ENCODE results near the gene CALR3.
"Not testable (repeated sequence)": the region's sequence is repeated elsewhere in the genome, so short reads cannot be mapped to it uniquely, and the experiment has no call there.

The CALR3 gene

DNA sequence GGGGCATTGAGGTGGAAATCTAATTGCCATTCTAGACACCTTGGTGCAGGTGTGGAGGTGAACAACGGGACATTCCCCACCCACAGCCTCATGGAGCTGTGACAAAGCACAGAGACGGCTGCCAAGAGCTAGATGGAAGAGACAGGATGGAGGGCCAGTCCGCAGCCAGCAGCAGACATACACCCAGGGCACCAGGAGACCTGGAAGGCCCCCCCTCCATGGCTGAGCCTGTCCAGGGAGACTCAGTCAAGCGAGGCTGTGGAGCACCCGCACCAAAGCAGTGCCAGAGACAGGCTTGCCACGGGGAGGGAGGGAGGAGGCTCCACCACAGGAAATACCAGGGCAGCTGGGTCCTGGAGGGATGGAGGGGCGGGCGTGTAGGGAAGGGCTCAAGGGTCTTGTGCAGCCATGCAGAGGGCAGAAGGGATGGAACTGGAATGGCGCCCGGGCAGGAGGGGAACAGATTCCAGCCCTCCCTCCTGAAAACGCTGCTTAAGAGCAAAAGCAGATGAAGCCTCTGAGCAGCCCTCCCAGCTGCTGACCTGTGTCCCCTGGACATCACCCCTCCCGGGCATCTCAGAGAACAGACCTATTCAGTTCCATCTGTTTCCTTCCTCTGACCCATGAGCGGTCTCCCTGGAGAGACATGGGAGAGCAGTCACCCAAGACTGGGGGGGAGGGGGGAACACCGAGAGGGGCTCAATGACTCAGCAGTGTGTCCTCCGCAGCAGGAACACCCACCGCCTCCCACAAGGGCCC, 38.6 kb downstream of the CALR3 start:
- DNase-seq, result no peak

DNA sequence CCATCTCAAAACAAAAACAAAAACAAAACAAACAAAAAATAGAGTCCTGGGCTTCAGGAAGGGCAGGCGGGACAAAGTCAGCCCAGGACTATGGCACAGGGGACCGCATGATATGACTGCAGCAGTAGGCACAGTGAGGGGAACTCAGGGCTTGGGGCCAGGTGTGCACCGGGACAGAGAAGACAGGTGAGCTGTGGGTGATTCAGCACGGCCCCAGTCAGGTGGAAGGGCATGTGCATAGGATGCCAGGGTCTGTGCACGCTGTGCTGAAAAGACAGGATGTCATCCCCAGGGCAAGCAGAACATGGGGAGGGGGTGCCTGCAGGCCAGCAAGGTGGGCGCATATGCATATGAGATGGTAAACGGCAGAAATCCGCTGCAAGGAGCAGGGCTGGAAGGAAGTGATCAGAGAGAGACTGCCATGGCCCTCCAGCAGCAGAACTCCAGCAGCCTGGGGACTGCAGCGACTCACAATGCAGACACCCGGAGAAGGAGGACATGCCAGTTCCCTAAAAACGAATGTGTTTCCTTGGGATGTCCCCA, 39.2 kb downstream of the CALR3 start:
- DNase-seq, result no peak

DNA sequence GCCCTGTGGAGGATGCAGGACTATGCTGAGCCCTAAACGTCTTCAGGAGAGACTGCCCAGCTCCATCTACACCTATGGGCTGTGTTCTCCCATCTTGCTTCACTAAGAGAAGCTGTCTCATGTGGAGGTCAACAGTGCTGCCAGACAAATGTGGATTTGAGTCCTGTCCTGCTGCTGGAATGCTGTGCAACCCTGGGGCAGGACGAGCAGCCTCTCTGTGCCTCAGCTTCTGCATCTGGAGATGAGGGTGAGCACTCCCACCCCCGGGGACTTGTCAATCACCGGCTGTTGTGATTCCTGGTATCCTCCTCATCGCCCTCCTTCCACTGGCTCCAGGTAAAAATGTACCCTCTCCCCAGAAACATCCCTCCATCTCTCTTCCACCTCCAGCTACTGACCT, 40.5 kb downstream of the CALR3 start:
- DNase-seq, result no peak

DNA sequence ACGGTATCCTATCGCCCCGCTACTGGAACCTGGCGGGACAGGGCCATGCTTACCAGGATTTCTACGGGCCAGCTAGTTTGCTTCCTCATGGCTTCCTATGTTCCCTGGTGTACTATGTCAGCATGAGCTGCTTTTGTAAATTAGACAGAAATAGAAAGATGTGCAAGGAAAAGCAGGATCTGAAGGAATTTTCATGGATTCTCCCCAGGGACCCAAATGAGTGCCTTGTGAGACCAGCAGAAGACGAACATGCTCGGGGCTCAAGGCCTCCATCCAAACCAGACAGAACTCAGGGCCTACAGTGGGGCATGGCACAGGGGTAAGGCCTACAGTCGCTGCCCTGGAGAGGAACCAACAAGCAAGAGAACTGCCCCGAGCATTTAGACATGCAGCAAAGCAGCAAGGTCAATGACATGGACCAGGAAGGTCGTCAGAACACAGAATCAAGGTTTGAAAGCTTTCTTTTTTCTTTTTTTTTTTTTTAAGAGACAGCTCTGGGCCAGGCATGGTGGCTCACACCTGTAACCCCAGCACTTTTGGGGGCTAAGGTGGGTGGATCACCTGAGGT, 41.5 kb downstream of the CALR3 start:
- DNase-seq, result no peak

DNA sequence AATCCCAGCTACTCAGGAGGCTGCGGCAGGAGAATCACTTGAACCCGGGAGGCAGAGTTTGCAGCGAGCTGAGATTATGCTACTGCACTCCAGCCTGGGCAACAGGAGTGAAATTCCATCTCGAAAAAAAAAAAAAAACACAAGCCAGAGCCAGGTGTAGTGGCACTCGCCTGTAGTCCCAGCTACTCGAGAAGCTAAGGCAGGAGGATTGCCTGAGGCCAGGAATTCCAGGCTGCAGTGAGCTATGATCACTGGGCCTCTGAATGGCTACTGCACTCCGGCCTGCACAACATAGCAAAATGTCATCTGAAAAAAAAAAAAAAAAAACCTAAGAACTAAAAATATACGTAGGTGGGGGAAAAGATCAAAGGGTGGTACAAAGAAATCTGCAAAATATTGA, 43.6 kb downstream of the CALR3 start:
- no peak for DNase-seq

DNA sequence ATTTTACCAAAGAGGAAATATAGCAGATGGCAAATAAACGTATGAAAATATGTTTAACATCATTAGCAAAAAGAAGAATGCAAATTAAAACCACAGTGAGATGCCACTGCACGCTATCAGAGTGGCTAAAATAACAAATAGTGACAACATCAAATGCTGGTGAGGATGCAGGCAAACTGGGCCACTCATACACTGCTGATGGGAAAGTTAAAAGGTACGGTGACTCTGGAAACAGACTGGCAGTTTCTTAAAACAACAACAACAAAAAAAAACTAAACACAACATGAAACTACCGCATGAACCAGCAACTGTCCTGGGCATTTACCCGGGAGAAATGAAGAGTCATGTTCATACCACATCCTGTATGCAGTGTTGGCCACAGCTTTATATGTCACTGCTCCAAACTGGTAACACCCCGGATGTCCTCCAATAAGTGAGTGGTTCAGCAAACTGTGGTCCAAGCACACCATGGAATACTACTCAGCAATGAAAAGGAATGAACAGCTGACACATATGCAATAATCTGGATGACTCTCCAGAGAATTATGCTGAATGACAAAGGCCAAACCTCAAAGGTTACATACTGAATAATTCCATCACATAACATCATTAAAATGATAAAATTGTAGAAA, 46.5 kb downstream of the CALR3 start:
- DNase-seq, result no peak

DNA sequence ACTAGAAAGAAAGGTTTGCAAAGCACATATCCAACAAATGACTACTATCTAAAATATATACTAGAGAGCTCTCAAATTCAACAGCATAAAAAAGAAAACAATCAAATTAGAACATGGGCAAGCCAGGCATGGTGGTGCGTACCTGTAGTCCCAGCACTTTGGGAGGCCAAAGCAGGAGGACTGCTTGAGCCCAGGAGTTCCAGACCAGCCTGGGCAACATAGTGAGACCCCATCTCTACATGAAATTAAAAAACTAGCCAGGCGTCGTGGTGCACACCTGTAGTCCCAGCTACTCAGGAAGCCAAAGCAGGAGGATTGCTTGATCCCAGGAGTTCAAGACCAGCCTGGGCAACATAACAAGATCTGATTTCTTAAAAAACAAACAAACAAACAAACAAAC, 47.1 kb downstream of the CALR3 start:
- not testable (repeated sequence) for DNase-seq

DNA sequence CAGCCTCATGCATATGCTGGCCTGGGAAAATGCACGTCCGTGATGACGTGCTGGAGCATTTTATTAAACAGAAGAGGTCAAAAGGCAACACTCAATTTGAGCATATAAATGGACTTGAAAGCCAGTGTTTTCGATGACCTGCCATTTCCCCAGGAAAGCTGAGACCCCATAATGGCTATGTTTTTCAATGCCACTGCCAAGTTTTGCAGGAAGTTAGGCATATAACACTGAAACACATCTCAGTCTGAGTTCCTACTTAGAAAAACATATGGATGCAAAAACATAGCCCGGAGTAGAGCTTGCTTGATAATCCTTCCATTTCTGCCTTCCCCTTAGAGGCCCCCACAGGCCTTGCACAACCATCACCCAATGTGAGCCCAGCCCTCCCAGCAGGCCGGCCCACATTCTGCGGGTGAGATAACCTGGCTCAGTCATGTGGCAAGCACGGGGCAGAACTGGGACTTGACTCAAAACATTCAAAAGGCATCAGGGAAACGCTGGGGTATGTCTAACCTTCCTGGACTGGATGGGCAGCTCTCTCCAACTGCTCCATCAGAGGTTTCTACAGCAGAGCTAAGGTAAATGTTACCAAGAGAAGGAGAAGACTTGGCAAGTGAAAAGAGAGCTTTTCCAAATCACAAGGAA, 49.1 kb downstream of the CALR3 start:
- DNase-seq, result peak; percentile 43

DNA sequence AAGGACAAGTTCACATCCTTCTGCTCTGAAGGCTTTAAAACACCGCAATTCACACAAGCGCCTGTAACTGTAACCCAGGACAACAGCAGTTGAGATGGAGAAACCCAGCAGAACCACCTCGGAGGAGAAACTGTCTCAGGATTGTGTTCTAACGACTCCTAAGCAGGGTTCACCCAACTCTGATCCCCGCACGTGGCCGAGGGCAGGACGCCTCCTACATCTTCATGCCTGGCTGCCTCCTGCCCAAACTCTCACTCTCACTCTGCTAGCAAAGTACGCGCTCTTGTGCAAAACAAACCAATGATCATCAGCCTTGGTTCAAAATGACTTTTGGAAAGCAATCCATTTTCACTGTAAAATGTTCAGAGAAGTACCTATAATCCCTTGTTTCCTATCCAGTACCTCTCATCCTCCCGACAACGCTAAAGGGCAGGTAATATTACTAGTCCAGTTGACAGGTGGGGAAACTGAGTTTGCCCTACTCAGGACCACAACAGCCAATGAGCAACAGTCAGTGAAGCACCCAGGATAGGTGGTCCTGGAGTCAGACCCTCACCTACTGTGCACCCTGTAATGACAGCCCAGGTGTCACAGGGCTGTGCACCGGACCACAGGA, 49.8 kb downstream of the CALR3 start:
- no peak for DNase-seq

DNA sequence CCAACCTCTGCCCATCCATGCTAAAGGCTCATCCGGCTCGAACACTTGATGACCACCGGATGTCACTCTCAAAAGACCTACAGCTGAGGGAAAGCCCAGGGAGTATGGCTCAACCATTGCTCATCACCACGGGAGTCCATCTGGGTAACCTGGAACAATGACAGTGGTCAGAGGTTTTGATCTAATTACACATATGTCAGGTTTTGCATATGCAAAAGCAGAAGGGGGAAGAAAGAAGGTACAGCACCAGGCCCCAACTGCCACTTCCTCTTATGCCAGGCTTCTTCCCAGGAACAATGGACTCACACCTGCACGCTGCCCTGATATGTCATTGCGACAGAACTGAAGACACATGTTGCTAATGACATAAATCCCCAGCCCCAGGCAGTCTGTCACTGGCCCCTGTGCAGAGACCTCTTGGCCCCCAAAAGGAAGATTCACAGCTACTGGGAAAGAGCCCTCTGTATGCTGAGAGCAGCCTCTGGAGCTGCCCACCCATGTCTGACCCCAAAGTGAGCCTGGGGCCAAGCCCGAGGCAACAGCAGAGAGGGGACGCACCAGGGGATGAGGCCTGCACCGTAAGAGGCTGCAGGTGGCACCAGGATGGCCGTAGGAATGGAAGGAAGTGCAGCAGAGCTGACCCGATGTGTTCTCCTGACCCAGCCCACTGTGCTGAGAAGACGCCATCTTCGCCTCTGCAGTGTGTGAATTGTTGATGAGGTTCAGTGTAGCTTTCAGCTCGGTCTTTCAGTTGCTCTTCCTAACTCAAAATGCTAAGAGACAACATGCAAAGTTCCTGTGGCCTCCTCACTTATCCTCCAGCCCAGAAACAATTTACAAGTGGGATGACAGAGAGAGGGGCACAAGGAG, 50.5 kb downstream of the CALR3 start:
- DNase-seq, result no peak

DNA sequence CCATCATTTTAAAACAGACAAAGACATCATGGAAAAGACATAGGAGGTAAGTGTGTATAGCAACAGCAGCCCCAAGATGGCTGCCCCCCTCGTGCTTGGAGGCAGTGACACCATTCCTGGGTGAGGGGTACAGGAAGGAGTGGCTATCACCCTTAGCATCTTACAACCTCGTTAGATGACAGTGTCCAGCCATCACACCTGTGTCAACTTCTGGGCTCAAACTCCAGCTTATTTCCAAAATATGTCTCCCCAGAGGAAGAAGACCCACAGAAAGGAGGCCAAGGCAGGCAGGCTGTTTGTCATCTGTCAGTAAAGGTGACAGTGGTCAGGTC, 51.7 kb downstream of the CALR3 start:
- no peak for DNase-seq

DNA sequence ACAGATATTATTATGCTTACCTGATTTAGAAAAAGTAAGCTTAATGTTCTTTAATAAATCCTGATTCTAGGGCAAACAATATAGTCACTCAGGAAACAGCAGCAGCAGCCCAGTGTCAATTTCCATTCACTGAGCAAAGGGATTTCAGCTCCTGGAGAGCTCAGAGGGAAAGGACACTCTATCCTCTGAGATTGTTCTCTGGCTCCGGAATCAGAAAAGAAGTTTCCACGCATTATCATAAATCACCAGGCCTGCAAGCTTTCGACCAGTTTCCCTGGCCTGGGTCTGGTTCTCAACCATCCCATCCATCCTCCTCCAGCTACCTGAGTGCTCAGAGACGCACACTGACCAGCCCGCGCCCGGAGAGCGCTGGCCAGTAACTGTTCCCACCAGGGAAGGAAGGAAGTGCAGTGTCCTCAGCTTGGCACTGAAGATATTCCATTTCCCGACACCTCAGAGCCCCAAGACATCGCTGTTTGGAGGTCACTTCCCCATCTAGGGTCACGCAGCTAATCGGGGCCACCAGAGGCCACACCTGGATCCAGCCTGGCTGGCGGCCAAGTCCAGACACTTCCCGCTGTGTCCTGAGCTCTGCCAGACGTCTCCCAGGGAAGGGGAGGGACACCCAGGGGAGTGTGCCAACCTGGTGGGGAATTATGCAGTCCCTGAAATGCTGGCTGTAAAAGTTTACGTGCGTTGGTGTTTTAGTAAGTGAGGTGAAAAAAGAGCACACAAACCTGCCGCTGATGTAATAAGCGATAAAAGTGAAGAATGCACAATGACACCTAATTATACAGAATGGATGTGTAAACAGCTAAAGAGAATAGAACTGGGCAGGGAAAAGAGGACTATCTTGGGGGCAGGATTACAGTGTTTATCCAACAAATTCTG, 53.3 kb downstream of the CALR3 start:
- DNase-seq, result no peak

DNA sequence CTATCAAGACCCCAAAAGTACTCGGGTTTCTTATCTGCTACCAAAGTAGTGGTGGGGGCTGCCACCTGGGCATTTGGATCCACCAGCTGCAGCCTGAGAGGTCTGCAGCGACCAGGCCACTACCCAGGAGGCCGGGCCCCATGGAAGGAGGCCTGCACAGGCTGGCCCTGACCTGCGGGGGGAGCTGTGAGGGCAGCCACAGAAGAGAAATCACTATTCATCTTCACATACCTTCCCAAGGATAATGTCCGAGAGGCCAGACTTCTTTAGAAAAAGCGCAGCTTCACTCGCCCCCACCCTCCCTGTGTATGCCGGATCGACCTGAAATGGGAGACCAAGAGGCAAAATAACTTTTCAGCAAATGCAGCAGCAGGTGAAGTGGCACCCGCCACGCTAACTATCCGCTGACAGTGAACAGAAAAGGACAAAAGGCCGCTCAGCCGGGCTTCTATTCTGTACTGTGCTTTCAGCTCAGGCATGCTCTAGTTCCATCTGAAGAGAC, 54.3 kb downstream of the CALR3 start:
- no peak for DNase-seq

DNA sequence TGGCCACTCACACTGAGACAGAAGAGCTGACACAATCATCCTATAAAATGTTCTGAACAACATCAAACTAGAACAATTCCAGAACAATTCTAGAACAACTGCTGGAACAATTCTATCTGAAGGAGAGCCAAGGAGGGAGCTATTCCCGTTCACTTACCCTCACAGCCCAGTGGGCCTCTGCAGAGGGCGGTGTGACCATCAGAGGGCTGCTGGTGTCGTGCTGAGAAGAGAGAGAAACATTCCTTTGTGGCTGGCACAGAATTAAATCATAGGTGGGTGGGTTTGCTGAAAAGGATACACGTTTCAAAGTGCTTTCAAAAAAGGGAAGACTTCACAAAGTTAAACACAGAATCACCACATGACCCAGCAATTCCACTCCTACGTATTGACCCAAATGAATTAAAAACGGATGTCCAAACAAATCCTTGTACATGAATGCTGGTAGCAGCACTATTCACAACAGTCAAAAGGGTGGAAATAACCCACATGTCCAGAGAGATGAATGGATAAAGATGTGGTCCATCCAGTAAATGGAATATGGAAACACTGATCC, 59.1 kb downstream of the CALR3 start:
- DNase-seq, result no peak

DNA sequence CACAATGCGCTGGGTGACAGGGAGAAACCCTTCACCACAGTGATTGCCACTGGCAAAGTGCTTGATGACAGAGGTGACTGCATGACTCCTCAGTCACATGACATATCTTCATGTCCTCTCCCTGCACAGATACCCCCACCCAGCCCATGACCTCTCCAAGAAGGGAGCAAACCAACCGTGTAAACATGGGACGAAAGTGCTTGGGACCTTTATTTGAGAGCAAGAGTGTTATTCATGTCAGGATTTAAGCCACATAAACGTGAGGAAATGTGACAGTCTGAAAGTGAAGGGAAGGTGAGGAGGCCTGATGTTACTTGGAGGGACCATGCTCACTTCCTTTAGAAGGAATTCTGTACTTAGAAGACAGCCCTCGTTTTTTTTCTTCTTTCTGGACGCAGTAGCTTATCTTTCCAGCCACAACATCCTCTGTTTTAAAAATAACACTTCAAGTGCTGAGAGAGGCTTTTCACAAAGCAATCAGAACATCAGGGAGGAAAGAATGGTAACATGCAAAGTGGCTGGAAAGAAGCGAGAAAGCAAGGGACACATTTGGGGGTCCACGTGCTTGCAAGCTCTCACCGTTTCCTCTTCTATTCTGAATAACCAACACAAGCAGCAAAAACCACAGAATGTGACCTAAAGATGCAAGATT, 59.8 kb downstream of the CALR3 start:
- no peak for DNase-seq

DNA sequence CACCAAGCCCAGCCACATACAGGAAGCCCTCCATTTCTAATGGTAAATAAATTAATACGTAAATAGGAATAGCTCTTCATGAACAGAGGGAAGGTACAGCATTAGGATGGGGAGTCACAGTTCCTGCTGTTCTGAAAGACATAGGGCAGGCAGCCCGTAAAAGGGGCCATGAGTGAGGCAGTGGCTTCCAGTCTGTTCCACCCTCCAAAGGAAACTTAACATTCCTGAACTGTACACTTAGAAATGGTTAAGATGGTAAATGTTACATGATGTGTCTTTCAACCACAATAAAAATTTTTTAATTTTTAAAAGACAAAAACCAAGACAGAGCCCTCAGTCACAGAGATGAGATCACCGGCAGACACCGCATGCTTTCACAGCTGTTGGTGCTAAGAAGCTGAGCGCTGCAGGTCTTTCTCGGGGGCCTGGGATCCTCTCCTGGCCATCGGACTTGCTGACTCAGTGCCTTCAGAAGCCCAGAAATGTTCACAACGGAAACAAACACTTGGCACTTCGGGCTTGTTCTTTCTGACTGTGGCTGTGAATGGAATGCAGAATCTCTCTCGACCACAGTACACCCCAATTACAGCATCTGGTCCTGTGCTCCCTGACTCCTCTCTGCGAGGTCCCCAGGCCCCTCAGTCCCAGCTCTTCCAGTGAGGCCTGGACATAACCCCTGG, 60.6 kb downstream of the CALR3 start:
- no peak for DNase-seq

DNA sequence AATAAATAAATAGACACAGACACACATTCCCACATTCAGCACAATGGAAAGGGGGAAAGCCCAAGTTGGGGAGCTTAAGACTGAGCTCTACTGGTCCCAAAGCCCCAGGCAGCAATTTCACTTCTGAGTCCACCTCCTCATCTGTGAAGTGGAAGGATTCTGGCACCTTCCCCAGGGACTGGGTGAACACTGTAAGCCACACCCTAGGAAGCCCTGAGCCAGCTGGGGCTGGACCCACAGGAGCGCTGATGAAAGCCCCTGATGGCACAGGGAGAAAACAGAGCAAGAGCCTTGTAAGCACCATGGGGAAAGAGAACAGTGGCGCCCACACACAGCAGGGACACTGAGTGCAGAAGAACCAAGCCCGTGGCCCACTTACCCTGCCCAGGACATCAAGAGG, 62.0 kb downstream of the CALR3 start:
- no peak for DNase-seq

DNA sequence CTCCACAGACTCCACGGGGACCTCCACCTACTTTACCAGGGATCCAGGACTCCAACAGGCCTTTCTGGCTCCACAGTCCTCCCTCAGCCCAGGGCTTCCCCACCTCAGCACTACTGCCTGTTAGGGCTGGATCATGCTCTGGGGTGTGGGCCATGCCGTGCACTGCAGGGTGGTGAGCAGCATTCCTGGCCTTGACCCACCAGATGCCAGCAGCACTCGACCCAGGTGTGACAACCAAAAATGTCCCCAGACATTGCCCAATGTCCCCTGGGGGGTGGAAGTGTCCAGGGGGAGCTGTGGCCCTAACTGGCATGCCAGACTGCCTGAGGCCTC, 66.2 kb downstream of the CALR3 start:
- DNase-seq, result no peak

DNA sequence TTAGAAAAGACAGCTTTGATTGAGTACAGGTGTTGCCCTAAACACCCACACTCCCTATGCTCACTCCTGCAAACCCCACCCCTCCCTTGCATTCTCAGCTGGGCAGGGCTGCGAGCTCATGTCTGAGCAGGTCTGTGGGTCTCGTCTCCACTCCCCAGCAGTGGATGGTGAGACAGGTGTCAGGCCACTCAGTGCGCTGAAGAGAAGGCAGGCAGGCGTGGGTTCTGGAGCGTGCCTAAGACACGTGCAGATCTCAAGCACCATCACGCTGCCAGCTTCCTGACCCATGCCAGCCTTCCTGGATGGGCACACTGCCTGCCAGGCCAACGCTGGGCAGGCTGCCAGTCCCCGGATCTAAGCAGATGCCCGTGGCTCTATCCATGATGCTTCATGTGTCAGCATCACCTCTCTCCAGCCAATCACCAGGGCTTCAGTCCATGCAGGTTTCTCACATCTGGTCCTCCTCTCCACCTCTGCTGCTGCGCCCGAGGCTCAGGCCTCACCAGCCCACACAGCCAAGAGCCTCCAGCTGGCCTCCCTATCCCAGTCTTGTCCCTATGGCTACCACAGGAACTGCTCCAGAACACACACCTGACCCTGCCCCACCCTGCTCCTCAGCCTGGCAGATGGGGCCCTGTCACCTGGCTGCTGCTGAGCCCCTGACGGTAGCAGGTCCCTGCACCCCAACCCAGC, 66.8 kb downstream of the CALR3 start:
- no peak for DNase-seq
